K562 (cell line): ENCODE results near the gene FHL1. TPM values are rescaled to one million over a fixed set of nuclear protein-coding genes. Genes with fewer than 3 reads are reported as not detected.

Source experiments
- ATAC-seq: fragments of 200-7000 bp; cut with Tn5 transposase; 3 replicates; pipeline ENCODE4 v1.9.1; 2020; ENCODE audit warnings: moderate library complexity
- BruUV-seq: library from RNA; stranded (reverse); fragments of 400-500 nt; replicated peaks from 2 replicates; lab custom pipeline; 2021; lab: Mats Ljungman, UMichigan
- CTCF ChIA-PET: fragments of 300-600 bp; formaldehyde crosslinking; extraction: SDS; loops from one replicate; lab custom pipeline; 2021; ENCODE audit warnings: low intra/inter-chr PET ratio; lab: Yijun Ruan, JAX
- POLR2A ChIA-PET: fragments of 300-600, 350-650 bp; sonication (Branson Sonifier 250); formaldehyde crosslinking; extraction: SDS; loops from one replicate; lab custom pipeline; 2021; ENCODE audit warnings: antibody characterized with exemption, inconsistent platforms; lab: Yijun Ruan, JAX
- DNase-seq, 4 experiments: peaks; one replicate each; pipeline versions ENCODE4 v3.0.0 to v3.0.0-alpha.2; 2011 to 2018; ENCODE audit warnings: low spot score in 3 of 4, mixed read lengths in 3 of 4; ENCODE audit errors: extremely low read depth in 1 of 4
- FAIRE-seq: peaks from 2 replicates; lab custom pipeline; 2011; peaks lifted over from hg19 to GRCh38; lab: Jason Lieb, UNC
- H2AFZ ChIP-seq: 2 replicates; pipeline ENCODE4 v1.6.0; 2011; ENCODE audit warnings: low read depth, low read length, control low read depth, inconsistent platforms
- H3K27ac ChIP-seq: fragments of 200-600 bp; 3 replicates; pipeline ENCODE4 v1.8.0; 2011; ENCODE audit warnings: low read depth, mild to moderate bottlenecking, control low read depth, inconsistent platforms, low read length, moderate library complexity, mixed read lengths; ENCODE audit errors: extremely low read depth
- H3K27me3 ChIP-seq, 2 experiments: fragments of 300-600 bp in 1 of 2; 2 replicates in 1 of 2; 3 replicates in 1 of 2; pipeline versions ENCODE4 v1.6.0 to v1.8.0; 2011; ENCODE audit warnings: inconsistent platforms in 2 of 2, low read length in 2 of 2, mild to moderate bottlenecking in 1 of 2, mixed read lengths in 1 of 2, moderate library complexity in 1 of 2; ENCODE audit not compliant: control insufficient read depth in 2 of 2, insufficient read depth in 2 of 2
- H3K36me3 ChIP-seq: fragments of 300-600 bp; 3 replicates; pipeline ENCODE4 v1.8.0; 2011; ENCODE audit warnings: mild to moderate bottlenecking, low read length, inconsistent platforms; ENCODE audit not compliant: control insufficient read depth, insufficient read depth
- H3K4me1 ChIP-seq, 2 experiments: fragments of 200-600 bp in 1 of 2; replicated peaks in 1 of 2; 2 replicates in 1 of 2; 3 replicates in 1 of 2; pipeline versions ENCODE4 v1.5.1 to v1.8.0; 2011; ENCODE audit warnings: inconsistent platforms in 2 of 2, low read length in 2 of 2, mild to moderate bottlenecking in 1 of 2, mixed read lengths in 1 of 2, moderate library complexity in 1 of 2; ENCODE audit not compliant: control insufficient read depth in 2 of 2, insufficient read depth in 2 of 2
- H3K4me2 ChIP-seq: 2 replicates; pipeline ENCODE4 v1.6.1; 2011; ENCODE audit warnings: low read length, control low read depth, inconsistent platforms, mixed read lengths; ENCODE audit not compliant: insufficient read depth
- H3K4me3 ChIP-seq: fragments of 200-600 bp; sonication (generic), shearing (Covaris generic); 2 replicates; pipeline ENCODE4 v1.5.1; 2016; ENCODE audit warnings: control low read depth, inconsistent platforms
- H3K79me2 ChIP-seq: fragments of 200-600 bp; 3 replicates; pipeline ENCODE4 v1.8.0; 2011; ENCODE audit warnings: low read length, inconsistent platforms; ENCODE audit not compliant: control insufficient read depth, insufficient read depth
- H3K9ac ChIP-seq, 2 experiments: 2 replicates each; pipeline versions ENCODE4 v1.6.0 to v1.6.1; 2011; ENCODE audit warnings: low read depth in 2 of 2, low read length in 2 of 2, control low read depth in 1 of 2, inconsistent platforms in 1 of 2, mild to moderate bottlenecking in 1 of 2, mixed read lengths in 1 of 2; ENCODE audit not compliant: insufficient read depth in 1 of 2
- H3K9me1 ChIP-seq: one replicate; pipeline ENCODE4 v1.6.0; 2011; ENCODE audit warnings: inconsistent platforms, mild to moderate bottlenecking, low read length, moderate library complexity; ENCODE audit not compliant: control insufficient read depth, insufficient read depth
- H3K9me3 ChIP-seq: replicated peaks from 2 replicates; pipeline ENCODE4 v1.5.1; 2011; ENCODE audit warnings: low read depth, low read length, inconsistent platforms; ENCODE audit not compliant: control insufficient read depth, insufficient read depth
- H4K20me1 ChIP-seq: replicated peaks from 2 replicates; pipeline ENCODE4 v1.6.1; 2011; ENCODE audit warnings: low read length, inconsistent platforms, mixed read lengths; ENCODE audit not compliant: control insufficient read depth, insufficient read depth
- DLX4 ChIP-seq: fragments of 250-450 bp; sonication (Bioruptor Pico); IDR thresholded peaks from 2 replicates; pipeline ENCODE4 v1.6.1; 2021; ENCODE audit warnings: mild to moderate bottlenecking
- HDAC2 ChIP-seq: fragments of 450-650 bp; IDR thresholded peaks from 2 replicates; pipeline ENCODE4 v1.6.1; 2016; ENCODE audit warnings: mild to moderate bottlenecking
- HDGF ChIP-seq: fragments of 450-650 bp; IDR thresholded peaks from 2 replicates; pipeline ENCODE4 v1.6.1; 2016
- HNRNPH1 ChIP-seq: fragments of 200-400 bp; formaldehyde crosslinking; optimal IDR thresholded peaks from 2 replicates; pipeline ENCODE3; 2017; ENCODE audit warnings: low read depth, mild to moderate bottlenecking, low read length, moderate library complexity
- STAT5B ChIP-seq: fragments of 250-450 bp; sonication (Bioruptor Pico); IDR thresholded peaks from 2 replicates; pipeline ENCODE4 v1.8.0; 2021; ENCODE audit warnings: mild to moderate bottlenecking, inconsistent platforms
- ZNF778 ChIP-seq: fragments of 450-650 bp; formaldehyde crosslinking; IDR thresholded peaks from 2 replicates; pipeline ENCODE4 v1.4.0; 2020; ENCODE audit warnings: mild to moderate bottlenecking, moderate library complexity
- WGBS: fragments of 100-300 bp; shearing (Covaris generic); methylation state at CpG from one replicate; pipeline ENCODE4 v1.1.6; 2016; ENCODE audit warnings: low coverage, mixed read lengths; ENCODE audit not compliant: insufficient coverage; ENCODE audit errors: missing lambda C conversion rate; 5-methylcytosine and 5-hydroxymethylcytosine counted together
- in situ Hi-C: fragments of 300-500 bp; cut with MboI; formaldehyde crosslinking; loops from 4 replicates; pipeline ENCODE4 v1.15.0; 2018; ENCODE audit warnings: inconsistent platforms, mixed read lengths
- intact Hi-C: fragments of 100-400 bp; cut with micrococcal nuclease; formaldehyde crosslinking; loops from 2 replicates; pipeline ENCODE4 v1.14.2; 2022
- polyA plus RNA-seq, 8 experiments: library from polyadenylated mRNA; depleted of rRNA in 4 of 8; stranded (reverse) in 5 of 8; unstranded in 3 of 8; fragments of >200 nt; fragmentation: Nextera tagmentation in 2 of 8; fragmentation: Illumina TruSeq in 1 of 8; extraction: Ambion mirVana in 2 of 8; extraction: Trizol in 1 of 8; gene quantifications; 2 replicates each; pipeline versions ENCODE4 v1.2.1 to v1.2.3, GENCODE V29; 2011 to 2014; ENCODE audit warnings: inconsistent platforms in 1 of 8, missing spikeins in 1 of 8
- total RNA-seq, 7 experiments: library from RNA; depleted of rRNA in 6 of 7; stranded (reverse); fragments of >200 nt in 6 of 7; fragmentation: Illumina TruSeq in 2 of 7; extraction: Trizol in 2 of 7; gene quantifications; 2 replicates each; pipeline versions ENCODE4 v1.2.1 to v1.2.3, GENCODE V29; 2011 to 2021; ENCODE audit warnings: low replicate concordance in 1 of 7

Gene FHL1
- total and polyA plus RNA-seq, 9 of the 15 experiments (the other 6 are each of a cell fraction or from before 2014, with no cell fraction given) = 0.03 to 3.0 (median 0.13) TPM; not detected in 1

DNA sequence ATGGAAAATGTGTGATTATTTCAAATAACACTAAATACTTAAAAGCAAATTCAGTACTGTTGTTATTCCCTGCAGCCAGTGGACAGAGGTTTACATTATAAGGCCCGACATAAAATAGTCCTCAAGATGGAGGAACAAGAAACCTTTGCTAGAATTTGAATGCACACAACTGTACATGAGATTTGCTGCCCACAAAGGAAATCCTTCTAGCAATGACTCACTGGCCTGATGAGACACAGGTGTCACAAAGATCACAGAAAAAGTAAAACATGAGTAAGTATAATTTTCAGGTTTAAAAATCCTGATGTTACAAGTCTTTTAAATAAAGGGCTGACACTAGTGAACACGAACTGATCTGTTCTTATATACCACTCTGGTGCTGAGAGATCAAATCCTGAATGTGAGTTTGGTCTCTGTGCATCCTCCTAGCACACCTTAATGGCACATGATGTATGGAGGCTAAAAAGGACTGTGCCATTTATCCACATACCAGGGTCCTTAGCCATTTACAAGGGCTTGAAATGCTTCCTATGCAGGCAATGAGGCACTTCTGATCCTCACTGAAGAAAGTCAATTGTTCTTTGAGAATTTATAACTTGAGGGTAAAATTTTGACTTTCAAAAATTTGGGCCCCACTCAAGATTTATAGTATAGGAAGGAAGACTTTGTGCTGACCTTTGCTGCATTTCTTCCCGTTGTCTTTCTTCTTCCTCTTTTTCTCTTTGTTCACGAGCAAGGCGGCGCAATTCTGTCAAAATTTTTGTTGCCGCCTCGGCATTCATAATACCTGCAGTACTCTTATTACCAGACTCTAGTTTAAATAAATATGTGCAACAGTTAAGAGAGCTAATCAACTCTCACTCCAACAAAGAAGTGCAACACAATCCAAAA is 80.9 kb downstream of the FHL1 start:
- FAIRE-seq (no peak), DNase-seq (no peak), ATAC-seq (no peak)
- no peaks in the 10 kb centered on the region for H3K27me3 ChIP-seq
- ChIA-PET CTCF (no interaction called here), POLR2A (no interaction called here)
- no peak overlapping the region for H2AFZ ChIP-seq
- no peak overlapping the region for H3K4me3 ChIP-seq
- TF ChIP-seq STAT5B (CRISPR knock-in tag) = no peak
- TF ChIP-seq HDAC2 = no peak
- TF ChIP-seq DLX4 (CRISPR knock-in tag) = no peak
- TF ChIP-seq HDGF = no peak
- TF ChIP-seq HNRNPH1 = no peak
- no peak for TF ChIP-seq ZNF778 (CRISPR knock-in tag)
- H3K4me2 ChIP-seq = no peak overlapping the region
- in situ Hi-C loops (no loop called here), intact Hi-C loops (no loop called here)
- H3K9ac ChIP-seq = no peak overlapping the region
- no peaks in the 10 kb centered on the region for H3K9me1 ChIP-seq
- 72% methylated on average over 4 of the region's 8 CpGs for WGBS
- no peaks in the 10 kb centered on the region; a peak in 1 of 5 replicates for H3K4me1 ChIP-seq
- no peak overlapping the region for H3K27ac ChIP-seq
- peaks cover 74% of the 10 kb centered on the region; the same call in 2 of the 3 replicates for H3K36me3 ChIP-seq
- no peaks in the 10 kb centered on the region for H3K9me3 ChIP-seq
- H4K20me1 ChIP-seq = no peaks in the 10 kb centered on the region
- H3K79me2 ChIP-seq = no peaks in the 10 kb centered on the region
- no TSS peak for BruUV-seq
